HG03432 (cell line): ENCODE measurements around the gene SLC39A2.
"Not testable (repeated sequence)": the region's sequence is repeated elsewhere in the genome, so short reads cannot be mapped to it uniquely, and the experiment has no call there.

Experiments
- ATAC-seq: cut with Tn5 transposase; IDR thresholded peaks from one replicate; pipeline ENCODE4 v1.9.1; 2021; ENCODE audit warnings: mild to moderate bottlenecking, moderate library complexity; ENCODE audit not compliant: unreplicated experiment

Gene SLC39A2, protein sequence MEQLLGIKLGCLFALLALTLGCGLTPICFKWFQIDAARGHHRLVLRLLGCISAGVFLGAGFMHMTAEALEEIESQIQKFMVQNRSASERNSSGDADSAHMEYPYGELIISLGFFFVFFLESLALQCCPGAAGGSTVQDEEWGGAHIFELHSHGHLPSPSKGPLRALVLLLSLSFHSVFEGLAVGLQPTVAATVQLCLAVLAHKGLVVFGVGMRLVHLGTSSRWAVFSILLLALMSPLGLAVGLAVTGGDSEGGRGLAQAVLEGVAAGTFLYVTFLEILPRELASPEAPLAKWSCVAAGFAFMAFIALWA

DNA sequence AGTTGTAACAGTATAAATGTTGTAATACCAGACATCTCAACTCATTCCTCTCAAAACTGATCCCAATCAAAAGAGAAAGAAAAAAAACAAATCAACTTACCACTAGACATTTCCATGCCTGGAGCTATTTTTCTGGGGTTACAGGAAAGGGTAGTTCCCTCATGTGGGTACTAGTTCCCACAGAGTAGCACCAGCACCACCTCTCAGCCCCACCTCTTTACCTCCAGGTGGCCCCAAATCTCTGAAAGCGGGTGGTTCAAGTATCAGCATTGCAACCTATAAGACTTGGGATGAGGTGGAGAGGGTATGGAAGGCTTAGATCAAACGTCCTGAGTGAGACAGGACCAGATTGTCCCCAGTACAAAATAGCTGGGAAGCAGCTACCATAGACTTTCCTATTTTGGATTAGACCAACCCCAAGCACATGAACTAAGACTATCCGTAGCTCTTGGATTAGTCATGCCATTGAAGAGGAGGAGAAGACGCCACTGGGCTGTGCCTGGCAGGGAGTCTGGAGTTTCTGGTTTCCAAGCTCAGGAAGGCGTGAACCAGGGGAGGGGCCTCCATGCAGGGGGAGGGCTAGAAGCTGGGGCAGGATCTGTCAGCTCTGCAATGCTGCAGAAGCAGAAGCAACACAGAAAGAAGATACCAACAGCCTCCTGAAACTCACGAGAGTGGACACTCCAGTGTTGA, at the start of gene SLC39A2:
SLC39A2 (plus strand) TSS at position 620 of the 693 bp plus-strand sequence. CDS start 154 bp downstream, outside the sequence.
- ATAC-seq: no peak

DNA sequence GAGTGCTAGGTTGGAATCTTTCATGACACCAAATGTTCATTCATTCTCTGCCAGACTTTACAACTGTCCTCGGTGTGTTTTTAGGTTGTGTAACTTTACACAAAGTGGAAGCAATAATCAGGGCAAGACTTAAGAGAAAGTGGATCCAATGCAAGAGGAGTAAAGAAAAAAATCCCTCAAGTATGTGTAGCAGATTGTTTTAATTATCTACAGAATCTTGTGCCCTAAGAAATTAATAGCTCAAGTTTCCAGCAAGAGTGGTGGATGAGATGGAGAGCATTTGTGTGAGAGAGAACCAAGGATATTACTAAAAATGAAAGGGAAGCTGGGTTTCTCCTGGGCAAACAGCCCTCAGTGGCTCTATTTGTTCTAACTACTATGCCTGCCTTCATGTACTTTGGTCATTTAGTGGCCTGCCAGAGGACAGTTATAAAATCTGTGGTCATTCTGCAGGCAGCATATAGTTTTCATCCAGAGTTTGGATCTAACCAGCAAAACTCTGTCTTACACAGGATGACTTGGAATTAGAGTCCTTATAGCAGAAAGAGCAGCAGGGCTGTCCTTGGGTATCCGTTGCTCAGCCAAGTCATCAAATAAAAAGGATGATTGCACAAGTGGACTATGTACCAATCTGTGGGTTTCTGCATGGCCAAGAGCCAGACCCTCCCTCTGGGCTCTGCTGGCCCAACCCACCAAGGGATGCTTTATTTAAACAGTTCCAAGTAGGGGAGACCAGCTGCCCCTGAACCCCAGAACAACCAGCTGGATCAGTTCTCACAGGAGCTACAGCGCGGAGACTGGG, 44.2 kb upstream of the SLC39A2 start, which contains the start of gene RNASE2:
RNASE2 (plus strand) TSS at position 752 of the 802 bp plus-strand sequence. CDS start 285 bp downstream, outside the sequence.
- not testable (repeated sequence) for ATAC-seq

DNA sequence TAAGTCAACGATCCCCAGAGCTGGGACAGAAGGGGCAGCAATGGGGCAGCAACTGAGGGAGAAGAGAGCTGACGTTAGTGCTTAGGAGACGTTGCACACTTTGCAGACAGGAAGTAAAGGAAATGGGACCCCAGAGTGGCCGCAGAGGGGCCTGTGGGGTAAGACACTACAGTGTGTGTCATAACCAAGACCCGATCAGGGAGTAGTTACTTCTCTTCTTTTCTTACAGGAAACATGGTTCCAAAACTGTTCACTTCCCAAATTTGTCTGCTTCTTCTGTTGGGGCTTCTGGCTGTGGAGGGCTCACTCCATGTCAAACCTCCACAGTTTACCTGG, 43.6 kb upstream of the SLC39A2 start:
- not testable (repeated sequence) for ATAC-seq

DNA sequence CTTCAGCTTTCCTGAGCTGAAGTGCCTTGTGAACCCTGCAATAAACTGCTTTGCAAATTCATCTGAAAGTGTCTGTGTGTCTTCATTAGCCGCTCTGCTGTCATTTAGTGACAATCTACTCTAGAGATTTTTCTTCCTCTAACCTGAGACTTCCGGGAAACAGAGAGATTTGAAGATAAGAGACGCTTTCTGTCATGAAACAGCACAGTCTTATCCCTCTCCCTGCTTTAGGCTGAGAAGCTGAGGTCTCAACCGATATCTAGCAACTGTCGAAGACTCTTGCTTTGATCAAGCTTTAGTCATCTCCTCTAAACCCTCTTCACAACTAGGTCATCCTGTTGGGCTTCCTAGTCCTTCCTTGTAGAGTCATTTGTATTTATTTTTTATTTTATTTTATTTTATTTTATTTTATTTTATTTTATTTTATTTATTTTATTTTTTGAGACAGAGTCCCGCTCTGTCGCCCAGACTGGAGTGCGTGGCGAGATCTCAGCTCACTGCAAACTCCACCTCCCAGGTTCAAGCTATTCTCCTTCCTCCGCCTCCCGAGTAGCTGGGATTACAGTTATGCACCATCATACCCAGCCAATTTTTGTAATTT, 42.6 kb upstream of the SLC39A2 start:
- no peak for ATAC-seq

DNA sequence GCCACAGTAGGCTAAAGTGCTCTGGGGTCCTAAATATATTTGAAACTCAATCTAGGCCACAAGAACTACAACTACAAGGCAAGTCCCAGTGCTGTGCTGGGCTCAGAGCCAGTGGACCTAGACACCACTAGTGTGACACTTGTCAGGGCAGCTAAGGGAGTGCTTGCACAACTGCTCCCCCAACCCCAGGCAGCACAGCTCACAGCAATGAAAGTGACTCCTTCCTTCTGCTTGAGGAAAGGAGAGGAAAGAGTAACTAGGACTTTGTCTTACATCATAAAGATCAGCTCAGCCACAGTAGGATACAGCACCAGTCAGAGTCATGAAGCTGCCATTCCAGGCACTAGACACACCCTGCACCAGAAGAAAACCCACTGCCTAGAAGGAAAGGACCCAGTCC, 40.1 kb upstream of the SLC39A2 start:
- not testable (repeated sequence) for ATAC-seq

DNA sequence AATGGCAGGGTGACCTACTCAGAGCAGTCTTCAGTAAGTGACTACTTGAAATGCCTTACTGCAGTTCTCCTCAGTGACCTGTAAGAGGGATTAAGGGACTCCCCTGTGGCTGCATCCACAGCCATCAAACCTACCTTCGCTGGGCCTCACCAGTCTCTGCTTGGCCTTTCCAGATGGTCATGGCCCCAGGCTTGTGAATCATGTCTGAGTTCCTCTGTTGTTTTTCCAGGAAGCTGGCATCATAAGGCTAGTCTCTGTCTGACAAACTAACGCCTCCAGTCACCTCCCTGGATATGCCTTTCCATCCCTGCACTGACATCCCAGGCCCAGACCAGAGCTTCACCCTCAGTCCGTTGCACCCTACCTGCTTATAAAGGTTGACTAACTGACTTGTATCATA, 29.8 kb upstream of the SLC39A2 start:
- ATAC-seq: no peak

DNA sequence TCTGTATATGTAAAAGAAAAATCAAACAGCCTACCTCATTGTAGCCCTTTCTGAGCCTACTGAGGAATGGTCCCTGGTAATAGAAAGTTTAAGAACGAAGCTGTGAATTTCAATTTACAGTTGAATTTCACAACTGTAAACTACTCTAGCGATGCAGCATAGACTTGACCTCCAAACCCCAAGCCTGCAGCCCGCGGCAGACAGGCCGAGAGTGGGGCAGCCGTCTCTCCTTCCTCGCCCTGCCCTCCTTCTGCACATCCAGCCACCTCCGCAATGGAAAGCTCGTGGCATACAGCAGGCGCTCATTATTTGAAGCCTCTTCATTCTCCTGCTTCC, 28.5 kb upstream of the SLC39A2 start:
- peak; percentile 7 for ATAC-seq

DNA sequence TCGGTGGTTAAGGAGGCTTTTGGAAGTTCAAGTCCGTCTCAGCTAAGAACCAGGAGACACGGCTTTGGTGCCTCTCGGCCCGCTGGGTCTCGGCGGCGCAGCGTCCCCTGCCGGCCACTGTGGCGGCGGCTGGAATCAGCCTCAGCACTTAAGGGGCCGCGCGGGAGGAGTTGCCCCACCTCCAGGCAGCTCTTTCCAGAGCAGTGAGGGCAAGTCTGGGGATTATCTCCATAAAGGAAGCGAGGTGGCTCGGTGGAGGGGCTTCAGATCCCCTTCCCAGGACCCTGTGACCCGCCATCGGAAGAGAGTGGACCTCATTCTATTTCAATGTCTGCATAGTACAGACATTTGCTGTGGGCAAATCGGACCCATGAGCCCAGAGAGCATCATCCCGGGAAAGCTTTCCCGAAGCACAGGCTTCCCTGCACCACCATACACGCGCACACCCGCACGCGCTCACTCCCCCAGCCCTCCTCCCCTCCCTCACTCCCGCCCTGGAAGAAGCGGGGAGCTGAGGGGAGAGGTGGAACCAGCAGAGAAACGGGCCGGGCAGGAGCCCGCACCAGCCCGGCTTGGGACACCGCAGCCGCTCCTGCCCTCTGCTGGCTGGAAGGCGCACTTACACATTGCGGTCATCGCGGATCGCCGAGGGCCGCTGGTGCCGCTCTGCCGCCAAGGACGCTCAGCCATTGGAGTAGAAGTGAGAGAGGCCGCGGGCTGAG, 27.9 kb upstream of the SLC39A2 start:
- ATAC-seq: peak; percentile 95

DNA sequence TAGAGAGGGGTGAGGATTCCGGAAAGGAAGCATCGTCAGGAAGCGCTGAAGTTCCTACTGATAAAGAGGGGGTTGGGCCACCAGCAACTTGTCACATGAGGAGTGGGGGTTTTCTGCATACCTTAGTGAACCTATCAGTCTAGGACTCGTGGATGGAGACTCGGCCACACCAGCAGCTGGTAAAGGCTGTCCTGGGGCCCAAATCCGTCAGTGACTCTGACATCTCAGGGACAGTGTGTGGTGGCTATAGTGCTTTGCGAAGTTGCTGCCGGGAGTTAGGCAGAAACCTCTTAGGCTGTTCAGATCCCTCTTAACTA, 27.4 kb upstream of the SLC39A2 start:
- ATAC-seq: peak; percentile 26

DNA sequence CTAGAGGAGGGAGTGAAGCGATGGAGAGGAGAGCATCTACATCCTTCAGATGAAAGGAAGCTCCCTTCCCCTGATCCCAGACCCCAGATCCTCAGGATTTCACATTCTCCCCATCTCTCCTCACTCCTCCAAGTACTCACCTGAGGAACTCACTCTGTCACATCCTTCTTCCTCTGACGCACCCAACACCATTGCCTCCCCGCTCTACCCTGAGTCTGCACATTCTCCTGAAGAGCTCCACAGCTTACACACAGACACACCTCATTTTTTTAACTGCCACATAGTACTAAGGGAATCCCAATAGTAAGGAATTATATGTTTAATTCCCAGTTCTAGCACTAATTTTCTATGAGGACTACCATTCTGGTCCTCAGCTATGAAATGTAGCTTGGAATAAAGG, 25.6 kb upstream of the SLC39A2 start:
- no peak for ATAC-seq

DNA sequence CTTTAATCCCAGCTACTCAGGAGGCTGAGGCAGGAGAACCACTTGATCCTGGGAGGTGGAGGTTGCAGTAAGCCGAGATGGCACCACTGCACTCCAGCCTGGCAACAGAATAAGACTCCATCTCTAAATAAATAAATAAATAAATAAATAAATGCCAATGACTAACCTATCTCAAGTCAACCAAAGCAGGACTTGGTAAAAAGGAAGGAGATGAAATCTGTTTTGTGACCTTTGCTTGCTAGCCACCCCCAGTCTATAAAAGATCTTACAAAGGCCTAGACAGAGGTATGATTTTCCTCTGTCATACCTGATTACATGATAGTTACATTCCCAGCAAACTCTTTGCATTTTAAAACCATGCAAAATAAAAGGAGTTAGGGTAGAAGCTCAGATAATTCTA, 22.8 kb upstream of the SLC39A2 start:
- no peak for ATAC-seq

DNA sequence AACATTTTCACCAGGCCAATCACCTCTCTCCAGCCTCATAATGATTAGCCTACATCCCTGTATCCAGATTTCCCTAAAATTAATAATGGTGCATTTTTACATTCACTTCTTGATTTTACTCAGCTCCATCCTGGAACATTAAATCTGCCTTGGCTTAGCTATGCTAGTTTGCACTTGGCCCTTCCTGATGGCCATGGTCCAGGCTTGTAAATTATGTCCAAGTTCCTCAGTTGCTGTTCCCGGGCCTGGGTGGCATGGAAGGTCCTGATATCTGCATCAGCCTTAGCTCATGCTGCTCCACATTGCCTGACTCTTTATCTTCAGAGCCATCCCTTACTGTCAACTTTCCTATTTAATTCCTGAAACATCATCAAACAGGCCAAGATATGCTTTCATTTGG, 20.4 kb upstream of the SLC39A2 start:
- no peak for ATAC-seq

DNA sequence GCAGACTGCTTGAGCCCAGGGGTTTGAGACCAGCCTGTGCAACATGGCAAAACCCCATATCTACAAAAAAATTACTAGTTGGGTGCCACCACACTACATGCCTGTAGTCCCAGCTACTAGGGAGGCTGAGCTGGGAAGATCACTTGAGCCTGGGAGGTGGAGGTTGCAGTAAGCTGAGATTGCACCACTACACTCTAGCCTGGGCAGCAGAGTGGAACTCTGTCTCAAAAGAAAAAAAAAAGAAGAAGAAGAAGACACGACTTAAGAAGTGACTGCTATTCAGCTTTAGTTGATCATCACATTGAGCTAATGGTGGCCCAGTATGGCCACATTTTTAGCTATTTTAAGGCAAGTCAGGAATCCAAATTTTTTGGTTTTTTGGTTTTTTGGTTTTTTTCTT, 18.2 kb upstream of the SLC39A2 start:
- ATAC-seq: no peak

DNA sequence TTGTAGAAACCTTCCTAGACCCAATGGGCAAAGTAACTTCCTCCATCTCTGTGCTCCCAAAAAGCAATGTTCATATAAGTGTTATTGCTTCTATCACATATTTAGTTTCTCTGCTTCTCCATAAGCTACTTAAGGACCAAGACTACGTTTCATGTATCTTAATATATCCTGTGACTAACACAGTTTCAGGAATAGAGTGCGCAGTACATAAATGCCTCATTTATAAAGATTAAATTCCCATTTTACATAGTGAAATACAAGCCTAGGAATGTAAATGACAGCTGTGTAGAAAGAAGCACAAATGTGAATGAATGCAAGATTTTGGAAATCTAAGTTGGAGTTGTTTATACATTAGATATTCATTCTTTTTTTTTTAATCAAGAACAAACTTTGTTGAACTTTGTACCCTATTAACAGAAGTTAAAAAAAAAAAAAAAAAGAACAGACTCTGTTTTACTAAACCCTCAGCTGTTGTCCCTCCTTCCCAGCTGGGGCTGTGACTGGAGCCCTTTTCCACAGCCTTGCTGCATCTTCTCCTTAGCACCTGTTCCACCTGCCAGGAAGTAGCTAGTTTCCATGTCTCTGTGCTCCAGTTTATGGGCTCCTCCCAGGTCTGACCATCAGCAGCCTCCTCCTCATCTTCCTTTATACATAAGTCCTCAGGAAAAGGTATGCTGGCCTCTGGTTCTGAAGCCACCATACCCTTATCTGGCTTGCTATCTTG, 16.3 kb upstream of the SLC39A2 start:
- no peak for ATAC-seq

DNA sequence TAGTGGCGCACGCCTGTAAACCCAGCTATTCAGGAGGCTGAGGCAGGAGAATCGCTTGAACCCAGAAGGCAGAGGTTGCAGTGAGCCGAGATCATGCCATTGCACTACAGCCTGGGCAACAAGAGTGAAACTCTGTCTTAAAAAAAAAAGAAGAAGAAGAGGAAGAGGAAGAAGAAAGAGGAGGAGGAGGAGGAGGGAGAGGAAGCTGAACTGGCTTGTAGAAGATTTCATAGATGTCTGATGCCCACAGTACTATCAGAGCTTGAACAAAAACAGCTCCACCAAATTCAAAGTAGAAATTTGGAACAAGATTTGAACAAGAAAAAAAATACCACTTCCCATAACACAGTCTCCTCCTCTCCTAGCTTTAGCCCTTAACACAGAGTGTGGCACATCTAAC, 13.4 kb upstream of the SLC39A2 start:
- not testable (repeated sequence) for ATAC-seq

DNA sequence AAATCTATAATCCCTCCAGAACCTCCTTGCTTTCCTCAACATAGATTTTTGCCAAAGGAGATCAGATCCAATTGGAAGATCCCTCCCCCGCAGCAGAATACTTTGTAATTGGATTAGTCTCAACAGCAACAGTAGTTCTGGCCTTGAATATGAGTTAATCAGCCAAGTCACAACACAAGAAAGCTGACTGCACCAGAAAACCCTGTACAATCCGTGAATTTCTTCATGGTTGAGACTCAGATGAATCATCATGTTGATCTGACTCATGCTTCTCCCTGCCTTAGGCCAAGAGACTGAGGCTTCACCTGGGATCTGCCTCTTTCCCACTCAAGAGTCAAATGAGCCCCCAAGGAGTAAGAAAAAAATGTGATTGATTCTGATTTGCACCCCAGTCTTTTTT, 12.3 kb upstream of the SLC39A2 start:
- ATAC-seq: no peak

DNA sequence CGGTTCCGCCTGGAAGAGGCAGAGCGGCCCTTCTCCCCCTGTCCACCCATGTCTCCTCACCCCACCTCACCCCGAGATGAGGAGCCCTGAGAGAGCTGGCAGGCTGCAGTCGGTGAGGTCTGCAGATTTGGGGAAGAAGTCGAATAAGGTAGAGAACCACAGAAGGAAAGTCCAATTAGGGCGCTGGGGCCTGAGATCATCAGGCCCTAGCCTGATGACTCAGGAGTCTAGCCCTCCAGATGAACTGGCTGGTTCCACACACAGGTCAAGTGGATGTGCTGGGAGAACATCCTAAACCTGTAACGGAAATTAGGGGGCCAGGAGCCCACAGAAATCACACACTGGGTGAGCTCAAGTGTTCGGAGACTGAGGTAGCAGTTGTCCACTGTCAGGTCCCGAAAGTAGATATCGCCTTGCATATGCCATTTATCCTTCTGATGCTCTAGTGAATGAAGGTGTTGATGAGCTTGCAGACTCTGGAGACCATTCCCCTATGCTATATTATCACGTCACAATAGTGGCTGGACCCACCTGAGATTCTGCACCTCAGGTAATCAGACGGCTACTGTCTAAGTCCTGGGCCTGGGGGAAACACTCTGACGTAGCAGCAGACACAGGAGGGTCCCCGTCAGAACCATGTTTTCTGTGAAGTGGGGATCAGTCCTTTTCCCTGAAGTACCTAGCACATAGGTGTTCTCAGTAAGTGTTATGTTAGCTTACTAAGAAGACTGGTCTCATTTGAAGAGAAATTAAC, 10.2 kb upstream of the SLC39A2 start:
- no peak for ATAC-seq

DNA sequence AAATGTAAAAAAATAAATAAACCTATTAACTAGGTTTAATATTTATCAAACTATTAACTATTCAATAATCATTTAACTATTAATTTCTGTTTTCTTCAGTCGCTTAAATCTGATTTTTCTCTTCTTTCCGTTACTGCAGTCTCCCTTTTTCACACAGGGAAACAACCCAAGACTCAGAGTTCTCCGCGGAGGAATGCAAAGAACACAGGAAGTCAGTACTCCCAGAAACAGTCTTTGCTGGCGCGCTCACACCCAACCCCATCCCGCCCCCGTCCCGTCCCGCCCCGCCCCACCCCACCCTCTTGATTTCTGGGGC, 9.7 kb upstream of the SLC39A2 start:
- ATAC-seq: no peak

DNA sequence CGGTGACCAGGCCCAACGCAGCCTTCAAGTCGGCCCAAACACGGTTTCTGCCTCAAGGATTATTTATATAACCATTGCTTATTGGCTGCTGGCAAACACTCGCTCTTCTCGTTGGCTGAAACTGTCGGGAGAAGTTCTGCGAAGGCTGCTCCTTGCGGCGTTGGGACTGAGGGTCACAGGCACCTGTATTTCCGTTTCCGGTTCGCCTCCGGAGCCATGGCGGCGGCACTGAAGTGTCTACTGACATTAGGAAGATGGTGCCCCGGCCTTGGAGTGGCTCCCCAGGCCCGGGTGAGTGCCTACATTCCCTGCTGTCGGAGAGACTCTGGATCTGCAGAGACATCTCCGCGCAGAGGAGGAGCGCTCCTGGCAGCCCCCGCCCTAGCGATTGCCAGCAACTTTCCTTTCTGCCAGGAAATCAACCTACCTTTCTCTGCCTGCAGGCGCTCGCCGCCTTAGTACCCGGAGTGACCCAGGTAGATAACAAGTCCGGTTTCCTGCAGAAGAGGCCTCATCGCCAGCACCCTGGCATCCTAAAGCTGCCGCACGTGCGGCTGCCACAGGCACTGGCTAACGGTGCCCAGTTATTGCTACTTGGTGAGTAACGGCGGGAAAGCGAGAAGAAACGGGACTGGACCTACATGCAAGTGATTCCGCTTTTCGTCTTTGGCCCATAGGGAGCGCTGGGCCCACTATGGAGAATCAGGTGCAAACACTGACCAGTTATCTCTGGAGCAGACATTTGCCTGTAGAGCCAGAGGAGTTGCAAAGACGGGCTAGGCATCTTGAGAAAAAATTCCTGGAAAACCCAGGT, 9.1 kb upstream of the SLC39A2 start, which contains the start of gene METTL17:
METTL17 (plus strand) TSS at position 194 of the 814 bp plus-strand sequence; CDS start at position 217, 23 bp downstream.
- ATAC-seq: peak; percentile 96
